OCI-M1 (cell line): Measurements from ENCODE around the gene PRKAR2A.

Experiments used
- DNase-seq: peaks from one replicate; lab custom pipeline; 2025; lab: John Stamatoyannopoulos, UW

The PRKAR2A gene

DNA sequence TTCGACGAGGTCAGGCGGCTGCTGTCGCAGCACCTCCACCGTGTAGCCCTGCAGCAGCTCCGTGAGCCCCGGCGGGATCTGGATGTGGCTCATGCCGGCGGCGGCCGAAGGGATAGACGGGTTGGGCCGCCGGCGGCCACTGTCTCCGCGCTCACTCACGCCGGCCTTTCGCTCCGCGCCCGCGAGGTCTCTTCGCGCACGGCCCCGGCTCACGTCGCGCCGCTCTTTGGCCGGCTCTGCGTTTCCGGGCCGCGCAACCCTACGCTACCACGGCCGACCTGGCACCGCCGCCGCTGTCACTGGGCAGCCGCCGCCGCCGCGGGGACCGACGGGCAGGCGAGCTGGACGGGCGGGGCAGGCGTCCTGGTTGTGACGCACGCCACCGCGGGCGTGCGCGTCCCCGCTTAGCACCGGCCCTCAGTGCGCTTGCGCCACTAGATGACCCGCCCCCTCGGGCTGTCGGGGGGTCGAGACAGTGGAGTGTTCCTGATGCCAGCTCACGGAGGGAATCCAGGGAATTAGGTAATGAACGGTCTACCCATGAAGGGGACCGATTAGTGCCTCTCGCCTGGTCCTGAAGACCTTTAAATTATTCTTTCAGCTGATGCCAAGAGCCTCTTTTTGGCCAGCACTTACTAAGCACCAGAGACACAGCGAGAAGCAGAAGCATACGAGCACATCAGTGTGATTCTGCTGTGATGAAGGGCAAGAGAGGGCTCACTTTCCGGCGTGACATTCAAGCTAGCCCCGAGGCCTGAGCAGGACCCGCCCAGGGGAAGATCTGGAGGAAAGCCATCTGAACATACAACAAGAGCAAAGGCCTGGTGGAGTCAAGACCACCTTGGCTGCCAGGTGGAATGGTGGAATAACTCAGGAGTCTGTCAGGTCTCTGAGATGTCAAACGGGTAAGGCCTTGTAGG lies at the start of gene PRKAR2A:
Gene PRKAR2A, minus strand, starts transcription at position 371 of the 920 bp plus-strand sequence. Its CDS starts 278 bp downstream, at position 93.
- peak; percentile 94 for DNase-seq

DNA sequence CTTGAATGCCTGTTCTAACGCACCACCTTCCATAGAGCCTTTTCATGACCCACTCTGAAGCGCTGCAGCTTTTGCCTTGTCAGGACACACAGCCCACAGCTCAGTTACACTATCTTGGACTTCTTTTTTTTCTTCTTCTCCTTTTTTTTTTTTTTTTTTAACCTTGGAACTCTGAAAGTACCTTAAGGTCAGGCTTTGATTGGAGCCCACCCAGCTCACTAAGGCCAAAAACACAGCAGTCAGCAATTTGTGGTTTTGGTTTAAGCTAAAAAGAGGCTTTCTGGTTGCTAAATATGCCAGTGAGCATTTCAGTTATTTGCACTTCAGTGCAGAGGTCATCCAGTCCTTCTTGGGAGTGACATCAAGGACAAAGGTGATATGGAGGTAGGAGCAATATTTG lies 49.3 kb upstream of the PRKAR2A start:
- peak; percentile 18 for DNase-seq

DNA sequence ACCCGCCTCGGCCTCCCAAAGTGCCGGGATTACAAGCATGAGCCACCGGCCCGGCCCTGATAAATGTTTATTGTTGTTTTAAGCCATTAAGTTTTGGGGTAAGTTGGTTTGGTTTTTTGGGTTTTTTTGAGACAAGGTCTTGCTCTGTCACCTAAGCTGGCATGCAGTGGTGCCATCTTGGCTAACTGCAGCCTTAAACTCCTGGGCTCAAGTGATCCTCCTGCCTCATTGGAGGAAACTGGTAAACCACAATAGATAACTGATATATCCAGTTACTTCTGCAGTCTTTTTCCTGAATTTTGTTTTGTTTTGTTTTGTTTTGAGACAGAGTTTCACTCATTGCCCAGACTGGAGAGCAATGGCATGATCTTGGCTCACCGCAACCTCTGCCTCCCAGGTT lies 46.8 kb upstream of the PRKAR2A start:
- peak; percentile 2 for DNase-seq

- no peak for DNase-seq
Observed at GRCh38 chr3:48891606-48892005, 43.9 kb upstream of the PRKAR2A start.

DNA sequence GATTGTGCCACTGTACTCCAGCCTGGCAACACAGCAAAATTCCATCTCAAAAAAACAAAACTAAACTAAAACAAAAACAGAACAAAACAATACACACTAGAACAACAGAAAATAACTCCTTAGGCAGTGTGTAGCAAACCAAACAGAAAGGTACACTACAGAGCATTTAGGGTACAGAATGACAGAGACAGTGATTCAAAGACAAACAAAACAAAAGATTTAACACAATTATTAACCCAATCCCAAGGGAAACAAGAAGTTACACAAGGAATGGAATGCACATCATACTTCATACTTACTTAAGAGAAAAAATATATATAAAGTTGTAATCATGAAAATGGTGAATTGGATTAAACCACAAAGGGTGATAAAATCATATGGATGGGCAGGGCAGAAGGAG lies 38.1 kb upstream of the PRKAR2A start:
- DNase-seq = no peak

DNA sequence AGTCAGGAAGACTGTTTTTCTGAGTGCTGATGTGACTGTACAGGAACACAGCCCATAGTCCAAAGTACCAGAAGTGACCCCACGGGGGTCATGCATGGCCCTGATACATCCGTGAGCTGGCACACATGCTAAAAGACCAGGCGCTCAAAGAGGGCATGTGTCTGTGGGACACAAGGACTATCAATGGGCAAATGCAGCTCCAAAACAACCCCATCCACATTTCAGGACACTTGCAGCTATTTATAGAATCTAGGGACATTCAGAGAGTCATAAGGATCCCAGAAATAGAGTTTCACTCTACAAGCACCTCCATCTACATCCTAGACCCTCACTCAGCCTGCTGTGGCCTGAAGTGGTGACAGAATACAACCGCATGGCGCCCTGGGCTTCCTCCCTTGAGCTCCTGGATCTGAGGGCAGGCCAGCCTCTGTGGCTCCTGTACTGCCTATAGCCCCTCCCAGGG lies 34.0 kb upstream of the PRKAR2A start:
- DNase-seq = no peak

GRCh38 chr3:48881006-48881405 lies 33.3 kb upstream of the PRKAR2A start:
- DNase-seq = no peak

- no peak for DNase-seq
Observed at GRCh38 chr3:48879994-48880377, 32.3 kb upstream of the PRKAR2A start.

DNA sequence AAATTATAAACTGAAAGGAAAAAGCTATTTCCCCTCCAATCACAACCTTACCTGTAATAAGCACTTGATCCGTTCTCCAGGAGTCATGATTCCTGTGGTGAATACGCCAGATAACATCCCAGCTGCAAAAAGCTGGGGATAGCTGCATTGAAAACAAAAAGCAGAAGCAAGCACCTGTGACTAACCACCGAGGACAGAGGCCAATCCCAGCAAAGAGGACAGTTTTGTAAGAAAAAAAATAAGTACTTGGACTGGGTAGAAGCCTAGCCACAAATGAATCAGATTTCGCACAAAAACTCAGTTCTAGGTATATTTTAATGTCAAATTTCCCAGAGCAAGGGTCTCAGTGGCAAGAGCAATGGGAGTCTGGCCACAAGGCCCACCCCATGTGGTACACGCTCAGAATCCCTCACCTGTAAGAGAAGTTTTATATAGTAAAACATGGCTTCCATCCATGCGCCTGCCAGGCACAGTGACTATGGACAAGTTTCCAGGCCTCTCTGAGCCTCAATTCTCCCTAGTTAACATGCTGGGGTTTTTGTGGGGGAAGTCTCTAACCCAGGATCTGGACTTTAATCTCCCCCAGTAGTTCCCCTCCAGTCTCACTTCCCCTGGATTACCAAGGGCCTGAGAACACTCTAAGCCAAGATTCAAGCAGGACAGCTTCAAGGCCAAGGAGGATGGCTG lies 31.8 kb upstream of the PRKAR2A start:
- DNase-seq = no peak

DNA sequence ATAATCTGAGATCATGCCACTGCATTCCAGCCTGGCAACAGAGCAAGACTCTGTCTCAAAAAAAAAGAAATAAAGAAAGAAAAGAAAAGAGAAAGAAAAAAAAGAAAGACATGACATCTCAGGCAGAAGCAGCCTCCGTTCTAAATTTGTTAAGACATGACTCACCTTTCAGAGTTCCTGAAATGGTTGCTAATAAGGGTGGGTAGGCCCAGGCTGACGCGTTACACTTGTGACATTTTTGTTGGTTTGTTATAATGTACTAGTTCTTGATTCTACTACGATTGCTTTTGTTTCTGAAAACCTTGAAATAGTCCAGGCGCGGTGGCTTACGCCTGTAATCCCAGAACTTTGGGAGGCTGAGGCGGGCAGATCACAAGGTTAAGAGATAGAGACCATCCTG lies 30.0 kb upstream of the PRKAR2A start:
- DNase-seq = no peak

- DNase-seq = no peak
Observed at GRCh38 chr3:48863122-48863521, 15.4 kb upstream of the PRKAR2A start.

- DNase-seq = no peak
Observed at GRCh38 chr3:48859206-48859605, 11.5 kb upstream of the PRKAR2A start.

DNA sequence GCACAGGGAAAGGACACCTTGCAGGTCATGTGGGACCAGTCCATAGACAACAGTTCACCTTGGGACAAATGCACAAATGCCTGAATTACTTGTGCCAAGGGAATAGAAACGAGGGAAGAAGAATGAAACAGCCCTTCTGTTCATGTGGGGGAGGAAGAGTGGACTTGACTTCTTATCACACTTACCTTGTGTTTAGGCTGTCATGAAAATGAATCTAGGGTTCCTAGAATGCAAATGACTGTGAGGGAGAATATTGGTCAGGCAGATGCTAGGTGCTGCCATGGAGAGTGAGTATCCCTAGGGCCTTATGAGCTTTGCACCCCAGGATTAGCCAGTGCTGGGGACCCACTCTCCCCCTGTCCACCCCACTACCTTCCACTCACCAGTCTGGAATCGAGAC lies 11.0 kb upstream of the PRKAR2A start:
- peak; percentile 14 for DNase-seq

- DNase-seq = no peak
Observed at GRCh38 chr3:48857641-48858040, 10.0 kb upstream of the PRKAR2A start.

- DNase-seq = no peak
Observed at GRCh38 chr3:48856469-48856868, 8.8 kb upstream of the PRKAR2A start.

GRCh38 chr3:48855681-48856447 lies 8.2 kb upstream of the PRKAR2A start:
- peak; percentile 14 for DNase-seq

DNA sequence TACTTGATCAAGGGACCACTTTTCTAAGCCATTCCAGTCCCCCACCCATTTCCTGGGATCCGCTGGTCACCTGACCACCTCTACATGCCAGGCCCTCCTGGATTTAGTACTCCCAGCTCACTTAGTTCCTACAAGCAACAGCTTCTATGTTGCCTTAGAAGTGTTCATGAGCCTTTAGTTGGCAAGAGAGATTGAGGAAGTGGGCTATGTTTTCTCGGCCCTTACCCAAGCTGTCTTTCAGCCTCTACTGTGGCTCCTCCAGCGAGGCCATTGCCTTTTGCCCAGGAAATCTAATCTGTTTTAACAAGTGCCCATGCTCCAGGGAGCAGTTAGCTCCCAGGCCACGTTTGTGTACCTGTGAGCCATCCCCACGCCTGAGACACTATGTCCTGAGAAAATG lies 4.5 kb upstream of the PRKAR2A start:
- DNase-seq = no peak

GRCh38 chr3:48851407-48851806 lies 3.7 kb upstream of the PRKAR2A start:
- no peak for DNase-seq

- DNase-seq = no peak
Observed at GRCh38 chr3:48848816-48849515, 1.3 kb upstream of the PRKAR2A start.

DNA sequence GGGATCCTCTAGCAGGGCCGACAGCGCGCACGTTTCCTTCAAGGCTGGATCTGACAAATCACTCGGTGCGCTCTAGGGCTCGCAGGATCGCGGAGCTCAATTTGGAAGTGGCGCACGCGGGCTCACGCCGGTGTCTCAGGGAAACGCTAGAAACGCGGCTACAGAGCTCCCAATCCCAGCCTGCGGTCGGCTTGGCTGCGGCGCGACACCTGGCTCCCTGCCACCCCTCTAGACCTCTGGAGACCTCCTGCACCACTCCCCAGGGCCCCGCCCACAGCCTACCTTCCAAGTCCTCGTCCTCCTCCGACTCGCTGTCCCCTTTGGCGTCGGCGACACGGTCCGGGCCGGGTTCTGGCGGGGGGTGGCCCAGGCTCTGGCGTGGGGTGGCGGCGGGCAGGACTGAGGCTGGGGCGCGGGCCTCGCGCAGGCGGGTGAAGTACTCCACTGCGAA lies 596 bp downstream of the PRKAR2A start:
- DNase-seq = peak; percentile 74

DNA sequence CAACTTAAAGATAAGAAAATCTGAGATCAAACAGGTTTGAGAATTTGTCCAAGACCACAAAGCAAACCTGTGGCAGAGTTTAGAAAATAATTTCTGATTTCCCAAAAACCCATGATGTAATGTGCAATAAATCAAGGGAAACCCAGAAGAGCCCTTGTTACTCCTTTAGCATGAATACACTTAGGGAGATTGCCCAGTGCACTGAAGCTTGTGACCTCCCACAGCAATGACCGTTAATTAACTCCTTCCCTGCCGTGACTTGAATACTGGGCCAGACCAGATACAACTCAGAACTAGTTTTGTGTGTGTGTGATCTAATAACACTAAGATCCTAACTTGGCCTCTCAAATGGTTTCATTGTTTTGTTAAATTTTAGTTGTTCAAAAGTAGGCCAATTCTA lies 2.5 kb downstream of the PRKAR2A start:
- peak; percentile 64 for DNase-seq

DNA sequence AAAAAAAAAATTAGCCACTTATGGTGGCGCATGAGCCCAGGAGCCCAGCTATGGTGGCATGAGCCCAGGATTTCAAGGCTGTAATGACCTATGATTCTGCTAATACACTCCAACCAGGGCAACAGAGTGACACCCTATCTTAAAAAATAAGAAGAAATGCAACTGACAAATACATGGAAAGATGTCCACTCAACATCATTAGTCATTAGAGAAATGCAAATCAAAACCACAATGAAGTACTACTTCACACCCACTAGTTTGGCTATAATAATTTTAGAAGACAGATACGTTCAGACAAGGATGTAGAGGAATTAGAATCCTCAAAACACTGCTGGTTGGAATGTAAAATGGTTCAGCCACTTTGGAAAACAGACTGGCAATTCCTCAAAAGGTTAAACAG lies 10.5 kb downstream of the PRKAR2A start:
- no peak for DNase-seq
